ENCODE results near the gene ATP5F1C.
"Not testable (repeated sequence)": the region's sequence is repeated elsewhere in the genome, so short reads cannot be mapped to it uniquely, and the experiment has no call there.

The ATP5F1C gene

DNA sequence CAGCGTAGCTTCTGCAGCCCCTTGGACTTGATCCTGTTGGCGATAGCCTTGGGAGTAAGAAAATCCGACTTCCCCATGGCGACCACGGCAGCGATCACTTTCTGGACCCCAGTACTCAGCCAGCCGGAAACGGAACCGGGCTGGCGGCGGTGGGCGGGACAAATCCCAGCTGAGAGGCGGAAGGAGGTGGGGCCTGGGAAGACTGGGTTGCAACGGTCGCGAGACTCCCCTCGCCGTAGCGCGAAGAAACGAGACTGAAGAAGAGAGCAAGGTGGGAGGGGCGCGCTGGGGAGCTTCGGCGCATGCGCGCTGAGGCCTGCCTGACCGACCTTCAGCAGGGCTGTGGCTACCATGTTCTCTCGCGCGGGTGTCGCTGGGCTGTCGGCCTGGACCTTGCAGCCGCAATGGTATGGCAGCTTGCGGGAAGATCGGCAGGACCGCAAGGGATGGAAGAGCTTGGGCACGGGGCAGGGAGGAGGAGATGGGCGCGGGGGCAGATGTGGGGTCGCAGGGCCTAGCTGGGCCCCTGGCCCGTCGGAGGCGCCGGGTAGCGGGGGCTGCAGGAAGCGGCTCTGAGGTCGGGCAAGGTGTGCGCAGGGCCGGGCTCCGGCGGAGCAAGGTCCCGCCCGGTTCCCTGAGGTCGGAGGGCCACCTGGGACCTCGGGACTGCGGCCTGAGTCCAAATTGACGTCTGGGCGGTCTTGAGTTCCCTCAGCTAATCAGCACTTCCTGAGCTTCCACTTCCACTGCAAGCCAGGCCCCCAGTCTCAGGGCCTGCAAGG is at the start of gene ATP5F1C, which contains the start of gene KIN:
Gene ATP5F1C, plus strand, starts transcription at position 321 of the 782 bp plus-strand sequence. Its CDS starts 31 bp downstream, at position 352.
Gene KIN, minus strand, starts transcription at position 137 of the 782 bp plus-strand sequence. Its CDS starts 60 bp downstream, at position 77.
- peak; percentile 94 for DNase-seq (ENCODE audit: low read depth in 2 of 2)

DNA sequence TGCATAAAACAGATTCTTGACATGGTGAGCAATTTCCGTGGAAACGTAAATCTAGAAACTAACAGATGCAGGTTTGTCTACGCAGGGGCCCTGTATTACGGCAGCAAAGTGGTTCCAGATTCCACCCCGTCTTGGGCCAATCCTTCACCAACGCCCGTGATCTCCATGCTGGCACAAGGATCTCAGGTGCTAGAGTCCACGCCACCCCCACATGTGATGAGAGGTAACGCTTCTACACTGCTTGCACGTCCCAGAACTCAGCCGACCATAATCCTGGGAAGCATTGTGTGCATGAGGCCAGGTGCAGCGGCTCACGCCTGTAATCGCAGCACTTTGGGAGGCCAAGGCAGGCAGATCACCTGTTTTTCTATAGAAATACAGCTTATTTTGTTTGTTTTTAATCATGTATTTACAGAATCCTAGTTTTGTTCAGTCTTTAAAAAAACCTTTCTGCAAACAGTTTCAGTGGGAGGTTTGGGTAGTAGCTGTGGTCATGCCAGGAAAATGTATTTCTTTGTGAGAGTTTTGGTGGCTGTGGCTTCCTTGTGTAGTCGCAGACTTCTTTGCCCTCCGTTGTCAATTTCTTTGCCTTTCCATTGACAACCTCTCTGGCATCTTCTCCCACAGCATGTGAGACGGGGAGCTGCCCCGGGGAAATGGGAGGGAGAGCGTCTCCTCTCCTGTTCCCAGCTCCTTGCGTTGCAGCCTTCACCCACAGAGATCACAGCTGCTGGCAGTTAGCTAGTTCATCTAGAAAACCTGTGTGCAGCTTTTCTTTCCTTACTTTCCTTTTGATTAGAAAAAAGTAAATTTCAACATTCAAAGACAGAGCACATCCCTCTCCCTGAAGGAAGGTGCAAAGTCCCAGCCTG is 49.2 kb upstream of the ATP5F1C start:
- no peak for DNase-seq (ENCODE audit: low read depth in 2 of 2)

DNA sequence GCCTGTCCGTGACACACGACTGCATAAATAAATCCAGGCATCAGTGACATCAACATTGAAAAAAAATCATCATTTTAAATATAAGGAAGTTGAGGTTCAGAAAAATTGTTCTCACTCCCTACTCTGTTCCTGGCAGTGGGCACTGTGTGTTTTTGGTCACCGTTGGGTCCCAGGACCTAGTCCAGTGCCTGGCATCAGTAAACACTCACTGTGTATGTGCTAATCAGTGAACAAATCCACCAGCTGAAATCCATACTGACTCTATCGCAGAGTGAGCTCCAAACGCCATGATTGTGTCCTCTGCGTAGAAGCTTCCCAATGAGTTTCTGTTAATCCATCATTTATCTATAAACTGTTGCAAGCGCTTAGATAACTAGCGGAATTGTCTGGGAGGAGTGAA is 43.7 kb upstream of the ATP5F1C start:
- DNase-seq (ENCODE audit: low read depth in 2 of 2) = no peak

DNA sequence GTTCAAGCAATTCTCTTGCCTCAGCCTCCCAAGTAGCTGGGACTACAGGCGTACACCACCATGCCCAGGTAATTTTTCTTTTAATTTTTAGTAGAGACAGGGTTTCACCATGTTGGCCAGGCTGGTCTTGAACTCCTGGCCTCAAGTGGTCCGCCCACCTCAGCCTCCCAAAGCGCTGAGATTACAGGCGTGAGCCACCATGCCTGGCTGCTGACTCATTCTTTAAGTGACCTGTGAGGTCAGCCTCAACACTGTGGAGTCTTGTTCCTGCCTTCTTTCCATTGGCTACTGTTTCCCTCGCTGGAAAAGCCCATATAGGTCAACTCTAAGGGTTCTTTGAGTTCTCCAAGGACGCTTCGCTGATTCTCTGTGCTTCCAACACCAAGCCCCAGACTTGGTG is 39.3 kb upstream of the ATP5F1C start:
- DNase-seq (ENCODE audit: low read depth in 2 of 2) = not testable (repeated sequence)

DNA sequence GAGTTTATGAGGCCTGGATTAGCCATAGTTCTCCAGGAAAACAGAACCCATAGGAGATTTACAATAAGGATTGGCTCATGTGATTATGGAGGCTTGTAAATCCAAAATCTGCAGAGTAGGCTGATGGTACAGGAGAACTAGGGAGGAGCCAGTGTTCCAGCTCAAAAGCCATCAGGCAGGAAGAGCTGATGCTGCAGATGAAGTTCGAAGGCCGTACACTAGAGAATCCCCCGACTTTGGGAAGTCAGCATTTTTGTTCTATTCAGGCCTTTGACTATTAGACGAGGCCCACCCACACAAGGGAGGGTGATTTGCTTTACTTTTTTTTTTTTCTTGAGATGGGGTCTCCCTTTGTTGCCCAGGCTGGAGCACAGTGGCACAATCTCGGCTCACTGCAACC is 37.8 kb upstream of the ATP5F1C start:
- DNase-seq (ENCODE audit: low read depth in 2 of 2) = no peak

DNA sequence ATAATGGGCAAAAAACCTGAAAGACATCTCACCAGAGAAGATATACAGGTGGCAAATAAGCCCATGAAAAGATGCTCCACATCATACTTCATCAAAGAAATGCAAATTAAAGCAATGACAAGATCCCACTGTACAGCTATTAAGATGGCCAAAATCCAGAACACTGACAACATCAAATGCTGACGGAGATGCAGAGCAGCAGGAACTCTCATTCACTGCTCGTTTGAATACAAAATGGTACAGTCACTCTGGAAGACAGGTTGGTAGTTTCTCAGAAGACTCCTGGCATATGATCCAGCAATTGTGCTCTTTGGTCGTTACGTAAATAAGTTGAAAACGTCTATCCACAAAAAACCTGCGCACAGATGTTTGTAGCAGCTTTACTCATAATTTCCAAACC is 35.7 kb upstream of the ATP5F1C start:
- no peak for DNase-seq (ENCODE audit: low read depth in 2 of 2)

DNA sequence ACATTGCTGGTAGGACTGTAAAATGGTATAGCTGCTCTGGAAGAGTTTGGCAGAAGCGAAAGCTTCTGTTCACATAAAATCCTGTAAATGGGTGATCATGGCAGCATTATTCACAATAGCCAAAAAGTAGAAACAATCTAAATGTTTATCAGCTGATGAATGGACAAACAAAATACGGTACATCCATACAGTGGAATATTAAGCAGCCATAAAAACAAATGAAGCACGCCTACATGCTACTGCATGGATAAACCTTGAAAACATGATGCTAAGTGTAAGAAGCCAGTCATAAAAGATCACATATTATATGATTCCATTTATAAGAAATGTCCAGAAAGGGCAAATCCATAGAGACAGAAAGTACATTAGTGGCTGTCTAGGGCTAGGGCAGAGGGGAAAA is 32.9 kb upstream of the ATP5F1C start:
- no peak for DNase-seq (ENCODE audit: low read depth in 2 of 2)

DNA sequence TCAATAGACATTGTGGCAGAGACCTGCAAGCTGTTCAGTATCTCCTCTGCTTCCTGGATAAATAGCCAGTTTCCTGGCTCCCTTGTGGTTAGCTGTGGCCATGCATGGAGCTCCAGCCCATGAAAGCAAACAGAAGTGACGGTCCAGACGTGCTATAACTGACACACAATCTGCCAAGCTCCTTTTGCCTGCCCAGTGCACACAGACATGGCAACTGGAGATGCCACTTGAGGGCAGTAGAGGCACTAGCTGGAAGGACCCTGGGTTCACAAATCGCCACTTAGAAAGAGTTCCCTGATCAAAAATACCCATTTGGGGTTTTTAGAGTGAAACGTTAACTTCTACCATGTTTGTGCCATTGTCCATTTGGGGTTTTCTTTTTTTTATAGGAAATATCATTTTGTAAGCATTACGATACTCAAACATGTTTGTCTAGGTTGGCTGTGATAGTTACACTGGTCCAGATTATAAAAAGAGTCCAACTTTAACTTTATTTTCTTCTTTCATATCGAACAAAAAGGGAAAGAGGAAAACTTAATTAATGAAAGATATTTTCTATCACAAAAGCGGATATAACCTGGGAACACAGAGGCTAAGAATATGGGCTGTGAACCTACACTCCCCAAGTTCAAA is 31.5 kb upstream of the ATP5F1C start:
- DNase-seq (ENCODE audit: low read depth in 2 of 2) = no peak

DNA sequence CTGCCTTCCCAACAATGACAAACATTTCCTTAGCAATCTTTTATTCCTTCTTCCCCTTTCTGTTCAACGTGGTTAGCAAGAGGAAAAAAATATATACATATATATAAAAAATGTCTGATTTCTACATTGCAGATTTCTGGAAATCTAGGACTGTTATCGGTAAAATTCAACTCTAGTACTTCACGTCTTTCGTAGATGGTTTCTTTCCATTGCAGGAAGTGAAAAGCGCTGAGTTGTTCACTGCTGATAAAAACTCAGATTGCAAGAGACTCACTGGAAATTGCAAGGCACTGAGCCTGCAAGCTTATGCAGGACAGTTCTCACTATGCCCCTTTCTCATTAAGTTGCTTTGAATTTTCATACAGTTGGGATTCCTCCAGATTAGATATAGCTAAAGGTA is 24.0 kb upstream of the ATP5F1C start:
- no peak for DNase-seq (ENCODE audit: low read depth in 2 of 2)

DNA sequence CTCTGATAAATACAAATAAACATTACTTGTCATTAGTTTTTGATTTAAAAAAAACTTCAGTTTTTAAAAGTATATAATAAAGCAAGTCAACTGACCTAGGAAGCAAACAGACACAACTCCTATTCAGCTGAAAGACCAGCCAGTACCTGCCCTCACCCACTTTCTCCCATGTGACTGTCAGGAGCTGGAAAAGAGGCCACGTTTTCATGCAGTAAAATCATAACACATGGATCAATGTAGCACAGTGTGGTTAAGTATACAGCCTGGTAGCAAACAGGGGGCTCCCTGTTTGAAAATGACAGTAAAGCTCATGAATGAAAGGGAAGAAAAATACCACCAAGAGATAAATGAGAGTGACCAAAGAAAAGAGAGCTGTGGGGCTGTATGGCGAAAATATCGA is 21.7 kb upstream of the ATP5F1C start:
- no peak for DNase-seq (ENCODE audit: low read depth in 2 of 2)

DNA sequence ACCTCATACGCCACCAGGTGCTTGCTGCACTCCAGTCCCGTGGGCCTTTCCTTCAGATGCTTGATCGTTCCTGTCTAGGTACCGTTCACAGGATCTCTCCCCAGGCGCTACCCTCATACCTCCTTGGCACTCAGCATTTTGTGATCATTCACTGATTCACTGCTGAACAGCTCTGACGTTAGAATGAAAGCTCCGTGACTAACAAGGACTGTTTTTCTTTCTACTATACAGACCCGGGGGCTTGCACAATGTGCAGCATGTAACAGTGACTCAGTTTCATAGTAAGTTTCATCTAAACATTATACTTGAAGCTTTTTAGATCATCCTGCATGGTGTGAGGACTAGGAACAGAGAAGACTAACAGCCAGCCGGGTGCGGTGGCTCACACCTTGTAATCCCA is 20.8 kb upstream of the ATP5F1C start:
- DNase-seq (ENCODE audit: low read depth in 2 of 2) = no peak

DNA sequence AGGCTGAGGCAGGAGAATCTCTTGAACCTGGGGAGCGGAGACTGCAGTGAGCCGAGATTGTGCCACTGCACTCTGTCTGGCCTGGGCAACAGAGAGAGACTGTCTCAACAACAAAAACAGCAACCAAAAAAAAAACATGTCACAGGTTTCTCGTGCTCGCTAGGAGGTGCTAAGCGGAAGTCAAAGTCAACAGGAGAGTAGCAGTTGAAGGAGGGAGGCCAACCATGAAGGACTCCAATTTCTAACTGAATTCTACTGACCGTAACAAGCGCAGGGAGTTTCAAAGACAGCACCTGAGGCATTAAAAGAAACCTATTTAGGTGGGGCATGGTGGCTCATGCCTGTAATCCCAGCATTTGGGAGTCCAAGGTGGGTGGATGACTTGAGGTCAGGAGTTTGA is 19.6 kb upstream of the ATP5F1C start:
- no peak for DNase-seq (ENCODE audit: low read depth in 2 of 2)

DNA sequence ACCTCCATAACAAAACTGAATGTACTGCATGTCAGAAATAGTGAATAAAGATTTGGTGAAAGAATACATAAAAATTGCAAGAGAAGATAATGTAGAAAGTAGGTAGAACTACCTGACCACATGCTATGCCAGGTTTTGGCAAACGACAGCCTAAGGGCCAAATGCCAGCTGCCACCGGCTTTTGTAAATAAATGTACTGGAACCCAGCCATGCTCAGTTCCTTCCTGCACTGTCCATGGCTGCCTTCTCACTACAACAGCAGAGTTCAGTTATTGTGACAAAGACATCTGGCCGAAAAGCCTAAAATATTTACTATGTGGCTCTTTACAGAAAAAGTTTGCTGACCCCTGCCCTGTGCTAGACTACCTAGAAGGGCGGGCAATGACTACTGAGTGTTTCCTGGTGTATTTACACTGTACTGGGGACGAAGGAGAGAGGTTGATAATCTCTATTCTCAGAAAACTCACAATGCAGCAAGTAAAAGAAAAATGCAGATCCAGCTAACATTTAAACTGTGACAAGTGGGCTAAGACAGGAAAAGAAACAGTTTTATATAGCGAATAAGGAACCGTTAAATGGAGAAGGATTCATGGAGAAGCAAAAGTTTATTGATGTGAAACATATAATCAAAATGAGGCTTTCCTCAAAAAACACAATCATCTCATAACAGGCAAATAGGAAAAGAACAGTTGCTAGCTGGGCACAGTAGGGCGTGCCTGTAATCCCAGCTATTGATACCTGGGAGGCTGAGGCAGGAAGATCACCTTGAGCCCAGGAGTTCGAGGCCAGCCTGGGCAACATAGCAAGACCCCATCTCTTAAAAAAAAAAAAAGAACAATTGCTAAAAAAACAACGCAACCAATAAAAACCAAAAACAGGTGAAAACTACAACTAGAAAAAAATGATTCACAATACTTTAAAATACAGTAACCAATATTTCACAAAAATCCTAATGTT is 13.9 kb upstream of the ATP5F1C start:
- no peak for DNase-seq (ENCODE audit: low read depth in 2 of 2)

DNA sequence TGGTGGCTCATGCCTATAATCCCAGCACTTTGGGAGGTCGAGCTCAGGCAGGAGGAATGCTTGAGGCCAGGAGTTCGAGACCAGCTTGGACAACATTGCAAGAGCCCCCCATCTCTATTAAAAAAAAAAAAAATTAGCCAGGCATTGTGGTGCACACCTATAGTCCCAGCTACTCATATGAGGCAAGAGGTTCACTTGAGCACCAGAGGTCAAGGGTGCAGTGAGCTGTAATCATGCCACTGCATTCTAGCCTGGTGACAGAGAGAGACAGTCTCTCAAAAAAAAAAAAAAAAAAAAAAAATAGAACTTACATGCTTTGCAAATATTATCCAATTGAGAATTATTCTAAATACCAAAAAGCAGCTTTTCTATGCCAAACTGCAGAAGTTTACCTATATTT is 11.2 kb upstream of the ATP5F1C start:
- no peak for DNase-seq (ENCODE audit: low read depth in 2 of 2)

DNA sequence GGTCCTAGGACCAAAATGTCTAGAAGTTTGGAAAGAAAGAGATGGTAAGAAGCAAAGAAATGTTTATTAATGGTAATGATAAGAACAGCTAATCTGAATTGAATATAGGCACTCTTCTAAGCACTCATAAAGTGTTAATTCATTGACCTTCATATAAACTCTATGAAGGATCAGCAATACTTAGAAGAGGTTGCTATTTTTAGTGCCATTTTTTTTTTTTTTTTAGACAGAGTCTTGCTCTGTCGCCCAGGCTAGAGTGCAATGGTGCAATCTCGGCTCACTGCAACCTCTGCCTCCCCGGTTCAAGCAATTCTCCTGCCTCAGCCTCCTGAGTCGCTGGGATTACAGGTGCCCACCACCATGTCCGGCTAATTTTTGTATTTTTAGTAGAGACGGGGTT is 5.8 kb upstream of the ATP5F1C start:
- not testable (repeated sequence) for DNase-seq (ENCODE audit: low read depth in 2 of 2)

DNA sequence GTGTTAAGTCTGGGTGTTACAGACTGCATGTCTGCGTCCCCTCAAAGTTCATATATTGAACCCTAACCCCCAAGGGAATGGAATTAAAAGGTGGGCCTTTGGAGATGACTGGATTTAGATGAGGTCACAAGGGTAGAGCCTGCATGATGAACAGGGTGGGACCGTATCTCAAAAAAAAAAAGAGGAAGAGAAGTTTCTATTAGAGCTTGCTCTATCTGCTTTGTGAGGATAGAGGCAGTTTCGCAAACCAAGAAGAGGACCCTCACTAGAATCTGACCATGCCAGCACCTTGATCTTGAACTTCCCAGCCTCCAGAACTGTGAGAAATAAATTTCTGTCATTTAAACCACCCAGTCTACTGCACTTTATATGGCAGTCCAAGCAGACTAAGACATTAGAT is 1.5 kb upstream of the ATP5F1C start:
- no peak for DNase-seq (ENCODE audit: low read depth in 2 of 2)

DNA sequence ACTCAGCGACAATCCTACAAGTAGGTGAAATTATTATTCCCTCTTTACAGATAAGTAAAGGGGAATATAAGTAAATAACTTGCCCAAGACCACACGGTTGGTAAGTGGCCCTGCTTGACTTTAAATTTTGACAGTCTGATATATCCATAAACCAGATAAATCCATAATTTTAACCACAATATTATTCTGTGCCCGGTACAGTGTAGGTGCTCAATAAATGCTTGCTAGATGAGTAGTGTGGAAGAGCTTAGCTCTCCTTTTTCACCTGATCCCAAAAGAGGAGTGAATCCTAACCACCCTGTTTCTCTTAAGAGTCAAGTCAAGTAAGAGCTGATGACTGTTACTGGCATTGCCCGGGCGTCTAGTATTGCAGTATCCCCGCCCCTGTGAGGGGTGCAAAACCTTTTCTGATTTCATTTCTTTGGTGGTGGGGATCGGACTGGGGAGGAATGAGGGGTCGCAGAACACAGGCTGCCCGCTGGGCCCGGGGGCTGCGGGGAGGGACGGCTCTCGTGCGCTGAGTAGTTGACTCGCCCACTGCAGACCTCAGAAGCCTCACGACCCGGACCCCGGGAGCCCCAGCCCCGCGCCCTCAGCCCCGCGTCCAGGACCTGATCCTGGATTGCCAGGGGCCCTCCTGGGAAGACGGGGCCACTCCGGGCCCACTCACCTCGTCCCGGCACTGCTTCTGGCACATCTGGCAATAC is 674 bp upstream of the ATP5F1C start:
- DNase-seq (ENCODE audit: low read depth in 2 of 2) = no peak

DNA sequence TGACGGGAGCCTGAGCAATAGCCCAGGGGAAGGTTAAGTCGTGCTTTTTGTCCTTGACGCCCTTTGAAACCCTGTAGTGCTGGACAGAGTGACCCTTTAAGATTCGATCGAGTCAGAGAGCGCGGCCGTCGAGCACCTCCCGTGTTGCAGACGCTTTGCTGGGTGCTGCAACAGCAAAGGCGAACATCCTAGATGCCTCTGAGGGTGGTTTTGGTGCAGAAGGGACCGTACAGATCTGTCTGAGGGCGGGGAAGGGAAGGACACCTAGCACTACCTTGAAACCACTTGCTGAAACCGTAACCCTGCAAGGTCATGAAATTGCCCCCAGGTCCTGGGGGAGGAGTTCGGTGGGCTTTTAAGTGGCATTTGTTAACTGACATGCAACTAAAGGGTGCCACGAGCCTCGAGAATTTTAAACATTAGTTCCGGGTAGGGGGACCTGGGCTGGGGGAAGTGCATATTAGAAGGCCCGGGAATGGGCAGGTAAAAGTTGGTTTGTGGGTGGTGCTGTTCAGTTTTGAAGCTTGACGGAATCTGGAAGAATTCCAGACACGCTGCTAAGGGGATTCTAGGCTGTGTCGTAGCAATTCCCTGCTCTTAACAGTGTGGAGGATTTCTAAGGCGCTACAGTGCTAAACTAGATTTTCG is 786 bp downstream of the ATP5F1C start:
- no peak for DNase-seq (ENCODE audit: low read depth in 2 of 2)

DNA sequence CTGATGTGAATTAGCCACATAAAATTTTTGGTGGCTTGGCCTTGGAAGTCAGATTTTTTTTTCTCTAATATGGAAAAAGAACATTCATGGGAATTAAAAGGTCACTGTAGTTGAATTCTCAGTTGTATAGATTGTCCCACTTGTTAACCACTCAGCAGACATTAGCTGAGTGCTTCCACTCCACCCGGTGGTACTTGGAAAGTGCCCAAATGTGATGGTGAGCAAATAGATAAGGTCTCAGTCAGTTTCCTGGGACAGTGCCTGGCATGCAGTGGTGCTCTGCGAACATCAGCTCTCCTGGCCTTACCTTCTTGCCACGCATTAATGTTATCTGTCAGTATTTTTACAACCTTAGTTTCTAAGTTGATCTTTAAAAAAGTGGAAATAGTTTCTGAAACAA is 1.4 kb downstream of the ATP5F1C start:
- DNase-seq (ENCODE audit: low read depth in 2 of 2) = no peak

DNA sequence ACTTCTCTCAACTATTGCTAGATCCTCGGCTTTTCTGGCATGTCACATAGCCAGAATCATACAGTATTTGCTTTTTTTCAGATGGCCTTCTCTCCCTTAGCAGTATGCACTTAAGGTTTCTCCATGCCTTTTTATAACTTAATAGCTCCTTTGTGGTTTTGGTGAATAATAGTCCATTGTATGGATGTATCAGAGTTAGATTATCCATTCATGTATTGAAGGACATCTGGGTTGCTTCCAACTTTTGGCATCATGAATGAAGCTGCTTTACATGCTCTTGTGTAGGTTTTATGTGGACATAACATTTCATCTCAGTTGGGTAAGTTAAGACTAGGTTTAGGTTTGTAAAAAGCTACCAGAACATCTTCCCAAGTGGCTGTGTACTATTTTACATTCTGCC is 4.6 kb downstream of the ATP5F1C start:
- no peak for DNase-seq (ENCODE audit: low read depth in 2 of 2)

Measured in stimulated activated CD4-positive, alpha-beta T cell treated with anti-CD3 and anti-CD28 coated beads, Interleukin-1b, Interleukin-23, amount 100 ng/mL, for 1 hour (primary cell).